Activated T-helper 1 cell treated with anti-CD3 and anti-CD28 coated beads, Interleukin-12 subunit alpha, Interleukin-12 subunit beta, Interleukin-2, Interleukin-4 antibody, amounts not matched to agents 30 ng/mL and 10 ng/mL and 1 ng/mL, durations not matched to agents 14 hours and 24 hours and 36 hours (primary cell): ENCODE results near the gene ZNF560. TPM values are rescaled to one million over a fixed set of nuclear protein-coding genes. Genes with fewer than 3 reads are reported as not detected.
A peak's percentile ranks its signal among the peaks of the same experiment; 100 is the strongest.
"Not testable (repeated sequence)": the region's sequence is repeated elsewhere in the genome, so short reads cannot be mapped to it uniquely, and the experiment has no call there.

ENCODE experiments used
- DNase-seq: peaks from one replicate; pipeline ENCODE4 v3.0.0; 2021; ENCODE audit warnings: low spot score
- H3K27ac Mint-ChIP-seq: one replicate; pipeline ENCODE4 v1.8.0; 2021; ENCODE audit warnings: mild to moderate bottlenecking, mixed read lengths
- H3K27me3 Mint-ChIP-seq: one replicate; pipeline ENCODE4 v1.8.0; 2022; ENCODE audit warnings: mild to moderate bottlenecking, moderate library complexity, mixed read lengths; ENCODE audit not compliant: insufficient read depth
- H3K36me3 Mint-ChIP-seq: one replicate; pipeline ENCODE4 v1.8.0; 2021; ENCODE audit warnings: low read depth, mixed read lengths
- H3K4me1 Mint-ChIP-seq: one replicate; pipeline ENCODE4 v1.8.0; 2021; ENCODE audit warnings: low read depth, mixed read lengths
- H3K4me3 Mint-ChIP-seq: one replicate; pipeline ENCODE4 v1.8.0; 2021; ENCODE audit warnings: mild to moderate bottlenecking, moderate library complexity, mixed read lengths
- H3K9me3 Mint-ChIP-seq: one replicate; pipeline ENCODE4 v1.8.0; 2021; ENCODE audit warnings: mixed read lengths
- intact Hi-C: fragments of 100-400 bp; cut with micrococcal nuclease; formaldehyde crosslinking; loops from one replicate; pipeline ENCODE4 v1.15.1; 2024
- total RNA-seq: library from RNA; stranded (reverse); gene quantifications from 2 replicates; pipeline ENCODE4 v1.2.3, GENCODE V29; 2022

ZNF560 gene
- total RNA-seq, result not detected in 2 replicates

- no peaks in the 10 kb centered on the region for H3K36me3 Mint-ChIP-seq
- no peaks in the 10 kb centered on the region for H3K27me3 Mint-ChIP-seq
- DNase-seq, result no peak
- no peaks in the 10 kb centered on the region for H3K4me1 Mint-ChIP-seq
- H3K9me3 Mint-ChIP-seq, result peaks cover 43% of the 10 kb centered on the region
- H3K4me3 Mint-ChIP-seq, result no peak within 1 kb of the TSS
- no peak within 1 kb of the TSS for H3K27ac Mint-ChIP-seq
- intact Hi-C loops, result no loop called here
Observed at GRCh38 chr19:9498183-9498902, at the start of gene ZNF560. TSS of gene ZNF560 (minus strand) at chr19:9498616. CDS start at chr19:9475313, 23,303 bp downstream.

GRCh38 chr19:9547870-9548269, 49.5 kb upstream of the ZNF560 start:
- Mint-ChIP-seq H3K27ac (no peak overlapping the region), H3K9me3 (peaks cover 28% of the 10 kb centered on the region), H3K27me3 (no peaks in the 10 kb centered on the region)

GRCh38 chr19:9541281-9541680, 42.9 kb upstream of the ZNF560 start:
- H3K4me3 Mint-ChIP-seq, intact Hi-C loops, H3K4me1 Mint-ChIP-seq, H3K27me3 Mint-ChIP-seq, H3K27ac Mint-ChIP-seq, DNase-seq: not testable (repeated sequence)
- Mint-ChIP-seq H3K9me3 (peaks cover 28% of the 10 kb centered on the region), H3K36me3 (peaks cover 16% of the 10 kb centered on the region)

More at GRCh38 chr19:9547870-9548269, 49.5 kb upstream of the ZNF560 start:
- intact Hi-C loops, result no loop called here
- peaks cover 2% of the 10 kb centered on the region for H3K36me3 Mint-ChIP-seq
- H3K4me3 Mint-ChIP-seq, result no peak overlapping the region
- H3K4me1 Mint-ChIP-seq, result no peaks in the 10 kb centered on the region
- no peak for DNase-seq

DNA sequence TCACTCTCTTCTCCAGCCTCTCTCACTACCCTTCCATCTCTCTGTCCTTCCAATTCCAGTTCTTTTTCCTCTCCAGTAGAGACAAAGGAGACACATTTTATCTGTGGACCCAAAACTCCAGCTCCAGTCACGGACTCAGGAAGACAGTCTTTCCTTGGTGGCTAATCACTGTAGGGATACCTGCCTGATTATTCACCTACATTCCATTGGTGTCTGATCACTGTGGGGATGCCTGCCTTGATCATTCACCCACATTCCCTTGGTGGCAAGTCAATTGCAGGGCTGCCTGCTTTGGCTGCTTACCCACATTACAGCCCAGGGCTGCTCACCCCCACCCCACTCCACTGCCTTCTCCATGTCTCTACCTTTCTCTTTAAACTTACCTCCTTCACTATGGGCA, 41.5 kb upstream of the ZNF560 start:
- peaks cover 30% of the 10 kb centered on the region for H3K36me3 Mint-ChIP-seq
- H3K27ac Mint-ChIP-seq, result peak overlapping the region; percentile 40
- intact Hi-C loops, result loop anchor here (5.0 kb wide), 2 partner anchors 82 to 257 kb away; partner anchors contain the start of gene ZNF561
- not testable (repeated sequence) for DNase-seq, H3K27me3 Mint-ChIP-seq, H3K4me1 Mint-ChIP-seq
- H3K4me3 Mint-ChIP-seq, result peak overlapping the region; percentile 74
- H3K9me3 Mint-ChIP-seq, result peaks cover 37% of the 10 kb centered on the region

- intact Hi-C loops, result loop anchor here (5.0 kb wide), 2 partner anchors 83 to 258 kb away; partner anchors contain the start of gene ZNF561
Observed at GRCh38 chr19:9539201-9539600, 40.8 kb upstream of the ZNF560 start.

GRCh38 chr19:9538183-9539058, 40.0 kb upstream of the ZNF560 start, which contains the start of gene ZNF426:
TSS of gene ZNF426 (minus strand) at chr19:9538645. CDS start at chr19:9536232, 2,413 bp downstream.
- Mint-ChIP-seq H3K27ac (peak within 1 kb of the TSS; percentile 98), H3K4me1 (peaks cover 5% of the 10 kb centered on the region), H3K9me3 (peaks cover 50% of the 10 kb centered on the region), H3K36me3 (peaks cover 44% of the 10 kb centered on the region), H3K27me3 (no peaks in the 10 kb centered on the region), H3K4me3 (peak within 1 kb of the TSS; percentile 97)
- intact Hi-C loops, result loop anchor here (1.0 to 5.0 kb wide), 7 partner anchors 46 to 402 kb away; partner anchors contain the start of genes ZNF121, ZNF266, ZNF561 and ZNF699
- peak; percentile 76 for DNase-seq

More at GRCh38 chr19:9539201-9539600, 40.8 kb upstream of the ZNF560 start:
- DNase-seq, H3K27me3 Mint-ChIP-seq, H3K4me1 Mint-ChIP-seq, H3K27ac Mint-ChIP-seq: not testable (repeated sequence)
- H3K4me3 Mint-ChIP-seq, result peak overlapping the region; percentile 97
- peaks cover 42% of the 10 kb centered on the region for H3K9me3 Mint-ChIP-seq
- H3K36me3 Mint-ChIP-seq, result peaks cover 36% of the 10 kb centered on the region

GRCh38 chr19:9535934-9536333, 37.5 kb upstream of the ZNF560 start:
- peaks cover 62% of the 10 kb centered on the region for H3K9me3 Mint-ChIP-seq
- H3K27ac Mint-ChIP-seq, result no peak overlapping the region
- no peak for DNase-seq
- H3K4me3 Mint-ChIP-seq, result peak overlapping the region; percentile 47
- peaks cover 5% of the 10 kb centered on the region for H3K4me1 Mint-ChIP-seq
- H3K36me3 Mint-ChIP-seq, result peaks cover 64% of the 10 kb centered on the region
- no peaks in the 10 kb centered on the region for H3K27me3 Mint-ChIP-seq
- intact Hi-C loops, result loop anchor here (5.0 kb wide), 2 partner anchors 86 to 261 kb away; partner anchors contain the start of gene ZNF561

DNA sequence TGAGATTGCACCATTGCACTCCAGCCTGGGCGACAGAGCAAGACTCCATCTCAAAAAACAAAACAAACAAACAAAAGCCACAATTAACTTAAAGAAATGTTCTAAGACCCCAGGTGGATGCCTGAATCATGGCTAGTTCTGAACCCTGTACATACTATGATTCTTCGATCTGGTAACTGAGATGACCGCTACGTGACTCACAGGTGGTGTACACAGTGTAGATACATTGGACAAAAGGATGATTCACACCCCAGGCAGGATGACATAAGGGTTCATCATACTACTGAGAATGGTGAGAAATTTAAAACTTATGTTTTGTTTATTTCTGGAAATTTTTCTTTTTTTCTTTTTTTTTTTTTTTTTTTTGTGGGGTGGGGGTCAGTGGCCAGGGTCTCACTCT, 33.5 kb upstream of the ZNF560 start:
- Mint-ChIP-seq H3K4me3 (no peak overlapping the region), H3K36me3 (peaks cover 77% of the 10 kb centered on the region), H3K27me3 (no peaks in the 10 kb centered on the region), H3K4me1 (no peaks in the 10 kb centered on the region), H3K27ac (no peak overlapping the region), H3K9me3 (peaks cover 75% of the 10 kb centered on the region)
- intact Hi-C loops, result no loop called here
- DNase-seq, result no peak

- Mint-ChIP-seq H3K9me3 (peaks cover 83% of the 10 kb centered on the region), H3K36me3 (peaks cover 67% of the 10 kb centered on the region), H3K4me1 (no peaks in the 10 kb centered on the region), H3K27ac (no peak overlapping the region), H3K4me3 (no peak overlapping the region), H3K27me3 (no peaks in the 10 kb centered on the region)
- intact Hi-C loops, result no loop called here
- DNase-seq, result no peak
Observed at GRCh38 chr19:9528757-9529336, 30.4 kb upstream of the ZNF560 start.

GRCh38 chr19:9523885-9524474, 25.6 kb upstream of the ZNF560 start:
- intact Hi-C loops, result no loop called here
- Mint-ChIP-seq H3K9me3 (peaks cover 79% of the 10 kb centered on the region), H3K4me3 (no peak overlapping the region), H3K4me1 (no peaks in the 10 kb centered on the region), H3K27me3 (no peaks in the 10 kb centered on the region), H3K36me3 (peaks cover 29% of the 10 kb centered on the region), H3K27ac (no peak overlapping the region)
- no peak for DNase-seq

DNA sequence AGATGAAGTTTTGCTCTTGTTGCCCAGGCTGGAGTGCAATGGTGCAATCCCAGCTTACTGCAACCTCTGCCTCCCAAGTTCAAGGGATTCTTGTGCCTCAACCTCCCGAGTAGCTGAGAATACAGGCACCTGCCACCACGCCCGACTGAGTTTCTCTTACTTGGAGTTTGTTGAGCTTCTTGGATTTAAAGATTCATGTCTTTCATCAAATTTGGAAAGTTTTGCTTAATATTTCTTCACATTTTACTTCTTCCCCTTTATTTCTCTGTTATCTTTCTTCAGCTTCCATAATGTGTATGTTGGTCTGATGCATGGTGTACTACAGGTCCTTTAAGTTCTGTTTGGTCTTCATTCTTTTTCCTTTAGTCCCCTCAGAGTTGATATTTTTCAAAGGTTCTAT, 8.9 kb upstream of the ZNF560 start:
- Mint-ChIP-seq H3K27ac (no peak overlapping the region), H3K4me3 (no peak overlapping the region), H3K9me3 (peaks cover 64% of the 10 kb centered on the region), H3K4me1 (no peaks in the 10 kb centered on the region), H3K27me3 (no peaks in the 10 kb centered on the region), H3K36me3 (no peaks in the 10 kb centered on the region)
- no peak for DNase-seq
- intact Hi-C loops, result no loop called here

GRCh38 chr19:9500796-9501195, 2.4 kb upstream of the ZNF560 start:
- H3K4me3 Mint-ChIP-seq, result no peak overlapping the region
- no peaks in the 10 kb centered on the region for H3K36me3 Mint-ChIP-seq
- no peak overlapping the region for H3K27ac Mint-ChIP-seq
- H3K27me3 Mint-ChIP-seq, result no peaks in the 10 kb centered on the region
- H3K4me1 Mint-ChIP-seq, result no peaks in the 10 kb centered on the region
- H3K9me3 Mint-ChIP-seq, result peaks cover 47% of the 10 kb centered on the region
- no peak for DNase-seq
- intact Hi-C loops, result no loop called here
